SK-N-MC (cell line): ENCODE data around the gene CENATAC.

ENCODE experiments used
- DNase-seq: peaks from one replicate; pipeline ENCODE4 v3.0.0-alpha.2; 2011; ENCODE audit warnings: low read depth, low spot score
- H3K27ac ChIP-seq: fragments of 200-600 bp; sonication (generic); 2 replicates; pipeline ENCODE4 v1.5.1; 2016; ENCODE audit warnings: mixed run types
- H3K36me3 ChIP-seq: fragments of 200-600 bp; sonication (generic); 2 replicates; pipeline ENCODE4 v1.6.1; 2017; ENCODE audit warnings: antibody characterized with exemption, low read length, mixed read lengths; ENCODE audit not compliant: insufficient read depth
- H3K4me3 ChIP-seq: fragments of 200-600 bp; sonication (generic); 2 replicates; pipeline ENCODE4 v1.5.1; 2016
- H3K9ac ChIP-seq: fragments of 200-600 bp; sonication (generic); 2 replicates; pipeline ENCODE4 v1.8.0; 2017; ENCODE audit warnings: mixed run types, mixed read lengths; ENCODE audit not compliant: insufficient read length
- H3K9me3 ChIP-seq: fragments of 200-600 bp; sonication (generic); 2 replicates; pipeline ENCODE4 v1.6.1; 2017; ENCODE audit warnings: low read depth, mild to moderate bottlenecking, antibody characterized with exemption, low read length, moderate library complexity, mixed read lengths
- EZH2 ChIP-seq: fragments of 200-600 bp; sonication (generic); IDR thresholded peaks from one replicate; pipeline ENCODE4 v1.6.1; 2017; ENCODE audit warnings: antibody characterized with exemption
- FOXP2 ChIP-seq: optimal IDR thresholded peaks from 2 replicates; pipeline ENCODE3; 2011; ENCODE audit warnings: mild to moderate bottlenecking, moderate library complexity; ENCODE audit not compliant: insufficient read depth; ENCODE audit errors: extremely low read length, control extremely low read depth
- POLR2AphosphoS5 ChIP-seq: IDR thresholded peaks from 2 replicates; pipeline ENCODE4 v1.6.1; 2012; ENCODE audit warnings: mild to moderate bottlenecking, low read depth, low read length, borderline replicate concordance

The CENATAC gene

GRCh38 chr11:119061256-119061655 lies 63.3 kb downstream of the CENATAC start:
- DNase-seq, result no peak
- TF ChIP-seq FOXP2, result no peak
- TF ChIP-seq EZH2, result no peak
- TF ChIP-seq POLR2AphosphoS5, result no peak
- Histone ChIP-seq H3K4me3 (no peak overlapping the region), H3K9me3 (no peaks in the 10 kb centered on the region), H3K27ac (no peak overlapping the region), H3K36me3 (no peaks in the 10 kb centered on the region), H3K9ac (no peak overlapping the region)

- TF ChIP-seq FOXP2 (no peak), EZH2 (no peak)
- Histone ChIP-seq H3K4me3 (no peak overlapping the region), H3K36me3 (no peaks in the 10 kb centered on the region), H3K27ac (no peak overlapping the region), H3K9me3 (no peaks in the 10 kb centered on the region), H3K9ac (no peak overlapping the region)
- no peak for DNase-seq
Measured at GRCh38 chr11:119062779-119063178, 64.8 kb downstream of the CENATAC start.

- no peak overlapping the region for H3K4me3 ChIP-seq
- DNase-seq, result peak; percentile 20
- no peak overlapping the region for H3K9ac ChIP-seq
- H3K27ac ChIP-seq, result no peak overlapping the region
- H3K9me3 ChIP-seq, result no peaks in the 10 kb centered on the region
- no peak for TF ChIP-seq FOXP2
- TF ChIP-seq POLR2AphosphoS5, result no peak
- no peak for TF ChIP-seq EZH2
- peaks cover 9% of the 10 kb centered on the region; the same call in 1 of the 2 replicates for H3K36me3 ChIP-seq
Measured at GRCh38 chr11:119065369-119065768, 67.4 kb downstream of the CENATAC start.
